HG03097 (cell line): ENCODE measurements around the gene NAP1L5.
A peak's percentile ranks its signal among the peaks of the same experiment; 100 is the strongest.

ENCODE experiments used
- ATAC-seq: cut with Tn5 transposase; IDR thresholded peaks from one replicate; pipeline ENCODE4 v1.9.1; 2021; ENCODE audit not compliant: unreplicated experiment, low FRiP score

The NAP1L5 gene

DNA sequence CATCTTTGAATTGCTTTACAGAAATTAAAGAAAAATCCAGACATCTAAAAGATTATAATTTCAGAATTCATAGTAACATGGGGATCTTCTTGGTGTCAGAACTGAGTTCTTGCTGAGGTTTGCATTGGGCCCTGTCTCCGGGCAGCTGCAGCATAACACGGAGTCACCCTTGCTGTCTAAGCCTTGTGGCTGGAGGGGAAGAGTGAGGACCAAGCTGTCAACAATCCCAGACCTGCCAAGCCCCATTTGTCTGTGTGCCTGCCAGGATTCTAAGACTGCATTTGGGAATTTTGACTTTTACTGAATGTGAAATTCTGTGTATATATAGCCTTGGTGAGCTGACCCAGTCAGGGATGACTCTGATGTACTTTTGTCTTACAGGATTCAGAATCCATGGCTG is 25.2 kb upstream of the NAP1L5 start:
- ATAC-seq = no peak

DNA sequence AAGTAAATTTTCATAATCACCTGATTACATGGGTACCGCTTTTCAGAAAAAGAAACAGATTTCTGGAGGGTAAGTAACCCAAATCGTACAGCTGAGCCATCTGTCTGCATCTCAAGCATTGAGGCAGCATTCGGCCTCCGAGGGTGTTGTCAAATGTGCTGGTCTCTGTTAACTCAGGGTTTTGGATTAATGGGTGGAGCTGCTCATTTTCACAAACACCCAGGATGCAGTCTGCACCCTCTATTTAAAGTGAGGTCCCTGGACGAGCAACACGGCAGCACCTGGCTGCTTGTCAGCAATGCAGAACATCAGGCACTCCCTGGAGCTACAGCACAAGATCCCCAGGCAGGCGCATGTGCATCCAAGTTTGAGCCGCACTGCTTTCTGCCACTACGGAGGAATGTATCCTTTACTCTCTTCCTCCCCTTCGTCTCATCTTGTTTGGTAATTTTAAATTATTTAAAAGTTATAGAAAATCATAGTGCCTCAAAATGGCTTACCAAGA is 24.7 kb upstream of the NAP1L5 start:
- no peak for ATAC-seq

DNA sequence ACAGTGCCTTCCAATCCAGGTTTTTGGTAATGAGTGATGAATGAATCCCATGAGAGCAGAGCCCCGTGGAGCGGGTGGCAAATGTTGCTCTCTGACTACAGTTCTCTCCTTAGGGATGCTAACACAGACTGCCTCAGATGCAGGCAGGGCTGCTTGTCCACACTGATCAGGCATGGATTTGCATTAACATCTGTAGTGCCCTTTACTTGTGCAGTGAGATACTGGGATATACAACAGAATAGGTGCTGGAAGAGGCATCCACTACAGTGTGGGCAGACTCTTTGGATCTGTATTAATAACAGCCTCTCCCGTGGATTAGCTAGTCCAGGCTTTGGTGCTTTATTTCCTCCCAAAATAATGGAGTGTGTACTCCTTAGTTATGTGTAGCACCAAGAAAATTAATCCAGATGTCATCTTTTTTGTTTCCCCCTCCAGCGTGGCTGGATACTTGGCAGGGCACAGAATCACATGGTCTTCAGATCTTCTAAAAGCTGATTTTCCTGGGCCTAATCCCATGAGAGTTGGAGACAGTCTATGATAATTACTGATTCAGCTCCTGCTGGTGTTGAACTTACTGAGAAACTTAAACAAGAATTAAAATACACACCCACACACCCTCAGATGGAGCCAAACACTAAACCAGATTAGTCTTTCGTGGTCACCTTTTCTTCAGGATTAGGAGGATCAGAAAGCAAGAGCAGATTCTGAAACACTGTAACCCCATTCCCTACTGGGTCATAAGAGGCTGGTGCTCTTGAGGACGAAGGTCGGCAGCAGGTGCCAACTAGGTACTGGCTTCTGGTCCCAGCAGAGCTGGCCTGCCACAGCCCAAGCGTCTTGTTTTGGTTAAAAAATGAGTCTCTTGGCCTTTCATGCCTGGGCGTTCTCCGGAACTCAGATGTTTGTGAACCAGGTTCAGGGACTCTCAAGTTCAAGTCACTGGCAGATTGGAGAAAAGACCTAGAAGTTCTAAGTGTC is 23.1 kb upstream of the NAP1L5 start:
- no peak for ATAC-seq

DNA sequence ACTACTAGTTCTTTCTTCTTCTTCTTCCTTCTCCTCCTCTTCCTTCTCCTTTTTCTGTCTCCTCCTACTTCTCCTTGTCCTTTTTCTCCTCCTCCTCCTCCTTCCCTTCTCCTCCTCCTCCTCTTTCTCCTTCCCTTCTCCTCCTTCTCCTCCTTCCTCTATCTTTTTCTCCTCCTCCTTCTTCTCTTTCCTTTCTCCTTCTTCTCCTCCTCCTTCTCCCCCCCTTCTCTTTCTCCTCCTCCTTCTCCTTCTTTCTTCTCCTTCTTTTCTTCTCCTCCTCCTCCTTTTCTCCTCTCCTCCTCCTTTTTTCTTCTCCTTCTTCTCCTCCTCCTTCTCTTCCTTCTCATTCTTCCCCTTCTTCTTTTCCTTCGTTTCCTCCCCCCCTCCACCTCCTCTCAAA is 21.8 kb upstream of the NAP1L5 start:
- no peak for ATAC-seq

DNA sequence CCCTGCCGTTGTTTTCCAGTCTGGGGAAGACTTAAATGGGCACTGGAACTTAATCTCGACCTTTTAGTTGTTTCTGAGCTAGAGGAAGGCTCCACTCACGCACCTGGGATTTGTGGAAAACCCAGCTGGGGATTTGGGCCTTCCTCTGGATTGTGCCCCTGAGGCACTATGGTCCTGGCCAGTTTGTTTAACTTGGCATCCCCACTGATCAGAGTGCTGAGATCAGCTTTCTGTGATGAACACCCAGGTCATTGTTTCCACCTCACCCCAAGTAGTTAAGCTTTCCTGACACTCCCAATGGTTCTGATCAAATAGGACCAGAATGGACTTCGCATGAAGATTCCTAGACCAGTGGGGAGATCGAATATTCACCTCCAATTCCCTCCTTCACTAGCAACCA is 20.5 kb upstream of the NAP1L5 start:
- ATAC-seq = no peak

DNA sequence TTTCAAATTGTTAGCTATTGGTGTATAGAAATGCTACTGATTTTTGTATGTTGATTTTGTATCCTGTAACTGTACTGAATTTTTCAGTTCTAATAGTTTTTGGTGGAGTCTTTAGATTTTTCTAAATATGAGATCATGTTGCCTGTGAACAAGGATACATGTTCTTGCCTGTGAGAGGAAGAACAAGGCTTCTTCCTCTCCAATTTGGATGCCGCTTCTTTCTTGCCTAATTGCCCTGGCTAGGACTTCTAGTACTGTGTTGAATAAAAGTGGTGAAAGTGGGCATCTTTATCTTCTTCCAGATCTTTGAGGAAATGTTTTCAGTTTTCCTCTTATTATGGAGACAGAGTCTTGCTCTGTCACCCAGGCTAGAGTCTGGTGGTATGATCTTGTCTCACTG is 16.2 kb upstream of the NAP1L5 start:
- no peak for ATAC-seq

DNA sequence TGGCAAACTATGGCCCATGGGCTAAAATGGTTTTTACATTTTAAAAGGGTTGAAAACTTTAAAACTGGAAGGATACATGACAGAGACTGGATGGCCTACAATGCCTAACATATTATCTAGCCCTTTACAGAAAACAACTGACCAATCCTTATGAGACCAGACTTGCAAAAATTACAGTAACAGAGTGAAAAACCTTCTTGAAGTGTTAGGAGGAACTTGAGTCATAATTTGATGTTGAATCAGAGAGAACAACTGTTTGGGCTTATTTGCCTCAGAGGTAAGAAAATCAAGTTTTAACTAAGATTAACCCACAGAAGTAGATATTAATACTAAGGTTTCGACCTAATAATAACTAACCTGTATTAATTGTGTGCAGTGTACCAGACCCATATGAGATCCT is 12.4 kb upstream of the NAP1L5 start:
- ATAC-seq = no peak

DNA sequence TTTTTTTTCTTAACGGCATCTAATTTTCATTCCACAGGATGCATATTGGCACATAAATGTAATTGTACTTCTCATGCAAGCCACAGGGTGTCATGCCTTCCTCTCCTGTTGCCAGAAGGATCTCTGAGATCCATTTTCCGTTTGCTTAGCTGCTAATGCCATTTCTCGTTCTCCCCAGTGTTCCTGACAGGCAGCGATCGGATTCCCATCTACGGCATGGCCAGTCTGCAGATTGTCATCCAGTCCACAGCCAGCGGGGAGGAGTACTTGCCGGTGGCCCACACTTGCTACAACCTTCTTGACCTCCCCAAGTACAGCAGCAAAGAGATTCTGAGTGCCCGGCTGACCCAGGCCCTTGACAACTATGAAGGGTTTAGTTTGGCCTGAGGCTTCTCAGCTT is 8.9 kb upstream of the NAP1L5 start:
- no peak for ATAC-seq

DNA sequence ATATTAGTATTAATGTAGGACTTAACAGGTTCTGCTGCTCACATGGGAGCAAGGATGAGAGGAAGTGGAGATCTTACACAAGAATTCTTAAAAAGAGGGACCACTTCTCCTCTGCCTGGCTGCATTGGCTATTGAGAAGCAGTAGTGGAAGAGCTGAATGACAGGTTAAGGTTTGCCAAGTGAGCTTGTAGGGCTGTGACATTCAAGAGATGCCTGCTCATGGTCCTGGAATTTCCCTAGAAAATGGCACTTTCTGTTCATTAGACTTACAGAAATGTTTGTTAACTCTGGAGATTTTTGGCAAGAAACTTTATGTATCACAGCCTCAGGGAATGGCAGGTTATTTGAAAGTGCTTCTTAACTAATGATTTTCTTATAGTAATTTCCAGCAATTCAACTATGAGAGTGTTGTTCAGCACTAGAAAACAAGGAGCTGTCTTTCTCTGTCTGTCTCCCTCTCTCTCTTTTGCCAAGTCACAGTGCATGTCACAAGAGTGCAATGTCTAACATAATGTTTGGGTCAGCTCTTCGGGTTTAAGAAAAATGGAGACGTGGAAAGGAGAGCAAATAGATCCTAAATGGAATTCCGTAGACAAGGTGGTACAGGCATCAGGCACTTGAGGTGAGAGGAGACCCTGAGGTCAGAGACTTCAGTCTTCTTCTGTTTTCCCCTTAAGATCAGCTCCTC is 8.3 kb upstream of the NAP1L5 start:
- ATAC-seq = no peak

DNA sequence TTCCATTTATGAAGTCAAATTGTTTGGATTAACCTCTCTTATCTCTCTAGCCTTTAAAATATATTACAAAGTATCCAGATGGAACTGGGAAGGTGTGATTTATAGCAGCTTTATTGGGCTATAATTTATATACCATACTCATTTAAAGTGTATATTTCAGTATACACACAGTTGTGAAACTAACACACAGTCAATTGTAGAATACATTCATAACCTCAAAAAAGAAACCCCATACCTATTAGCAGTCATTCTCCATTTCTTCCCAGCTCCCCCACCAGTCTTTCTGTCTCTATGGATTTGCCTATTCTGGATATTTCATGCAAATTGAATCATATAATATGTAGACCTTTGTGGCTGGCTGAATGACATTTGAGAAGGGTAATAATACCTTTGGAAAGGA is 7.6 kb upstream of the NAP1L5 start:
- ATAC-seq = no peak

DNA sequence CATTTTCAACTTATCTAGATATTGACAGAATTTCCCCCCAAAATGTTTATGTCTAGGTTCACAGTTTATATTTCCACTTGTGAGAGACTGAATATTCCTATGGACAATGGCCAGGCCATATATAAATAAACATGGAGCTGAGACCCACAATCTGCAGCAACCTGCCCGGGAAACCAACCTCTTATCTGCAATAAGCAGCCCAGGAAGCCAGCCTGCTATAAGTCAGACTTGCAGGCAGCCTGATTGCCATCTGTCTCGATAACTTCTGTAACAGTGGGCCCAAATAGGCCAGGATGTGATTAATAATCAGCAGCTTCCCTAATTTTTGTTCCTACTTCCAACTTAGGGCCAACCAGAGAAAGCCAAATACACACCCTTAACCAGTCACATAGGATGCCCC is 5.2 kb upstream of the NAP1L5 start:
- no peak for ATAC-seq

DNA sequence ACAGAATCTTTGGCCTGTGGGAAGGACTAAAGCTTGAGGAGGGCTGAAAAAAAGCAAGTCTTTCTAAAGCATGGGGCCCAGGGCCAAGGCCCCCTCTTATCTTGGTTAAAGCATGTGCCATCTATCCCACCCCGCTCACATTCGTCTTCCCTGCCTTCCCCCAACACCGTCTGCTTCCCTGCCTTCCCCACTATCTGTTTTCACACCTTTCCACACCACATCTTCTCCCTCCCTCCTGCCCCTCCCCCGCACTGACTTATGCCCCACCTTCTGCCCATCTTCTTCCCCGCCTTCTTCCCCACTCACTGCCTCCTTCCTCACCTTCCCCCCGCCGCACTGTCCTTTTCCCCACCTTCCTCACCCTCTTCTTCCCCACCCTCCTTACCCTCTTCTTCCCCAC is 890 bp upstream of the NAP1L5 start:
- ATAC-seq = no peak

DNA sequence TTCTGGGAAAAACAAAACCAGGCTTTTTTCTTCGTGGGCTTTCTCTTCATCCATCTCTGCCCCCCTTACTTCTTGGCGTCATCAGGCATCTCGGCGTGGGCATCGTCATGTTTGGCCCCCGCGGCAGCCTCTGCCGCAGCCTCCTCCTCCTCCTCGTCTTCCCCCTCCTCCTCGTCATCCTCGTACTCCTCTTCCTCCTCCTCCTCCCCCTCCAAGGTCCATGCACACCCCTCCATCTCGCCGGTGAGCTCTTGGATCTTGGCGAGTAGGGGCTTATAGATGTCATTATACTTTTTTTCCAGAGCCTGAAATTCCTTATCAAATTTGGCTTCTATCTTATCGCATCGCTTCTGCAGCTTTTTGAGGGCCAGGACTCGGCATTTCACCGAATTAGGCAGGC is 488 bp downstream of the NAP1L5 start:
- no peak for ATAC-seq

DNA sequence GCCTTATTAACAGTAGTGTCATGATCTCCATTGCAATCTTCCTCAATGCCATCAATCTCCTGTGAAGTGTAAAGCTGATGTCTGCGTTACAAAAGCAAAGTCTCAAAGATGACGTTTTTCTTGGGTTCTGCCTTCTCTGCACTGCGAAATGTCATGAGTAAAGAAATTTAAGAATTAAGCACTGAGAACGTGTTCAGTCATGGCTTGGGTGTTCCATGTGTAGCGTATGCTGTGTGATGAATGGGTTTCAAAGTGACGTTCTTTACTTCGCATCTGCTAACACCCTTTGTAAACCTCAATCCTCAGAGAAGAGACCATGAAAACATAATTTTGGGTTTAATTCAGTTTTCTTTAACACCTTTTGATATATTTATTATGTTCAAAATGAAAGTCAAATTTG is 999 bp downstream of the NAP1L5 start:
- ATAC-seq = no peak

DNA sequence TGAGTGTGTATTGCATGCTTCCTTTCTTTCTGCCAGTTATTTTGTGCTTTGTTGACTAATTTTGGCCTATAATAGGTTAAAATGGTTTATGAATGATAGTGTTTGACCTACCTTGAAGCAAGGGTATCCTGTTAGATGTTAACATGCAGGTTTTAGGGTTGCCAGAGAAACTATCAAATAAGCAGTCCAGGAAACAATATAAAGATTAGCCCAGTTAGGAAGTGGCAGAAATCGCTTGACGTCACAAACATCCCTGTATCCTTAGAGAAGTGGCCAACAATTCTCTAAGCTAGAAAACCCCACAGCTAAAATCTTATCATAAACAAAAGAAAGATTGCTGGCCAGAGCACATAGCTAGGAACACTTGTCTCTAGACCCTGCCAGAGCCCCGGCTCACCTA is 3.8 kb downstream of the NAP1L5 start:
- no peak for ATAC-seq

DNA sequence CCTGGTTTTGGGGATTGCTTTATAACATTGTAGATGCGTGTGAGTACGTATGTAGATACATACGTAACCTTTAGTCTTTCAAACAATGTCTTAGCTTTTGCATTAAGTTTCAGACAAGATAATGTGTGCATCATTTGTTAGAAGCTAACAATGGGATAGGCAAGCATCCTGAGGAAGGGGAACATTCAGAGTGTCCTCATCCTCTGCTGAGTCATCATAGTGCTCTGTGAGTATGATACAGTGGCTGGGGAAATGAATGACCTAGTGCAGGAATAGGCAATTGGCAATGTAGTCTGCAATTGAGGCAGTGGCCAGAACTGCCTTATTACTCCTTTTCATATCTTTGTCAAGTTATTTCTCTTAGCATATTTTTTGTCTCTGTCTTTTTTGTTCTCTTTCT is 7.3 kb downstream of the NAP1L5 start:
- no peak for ATAC-seq

DNA sequence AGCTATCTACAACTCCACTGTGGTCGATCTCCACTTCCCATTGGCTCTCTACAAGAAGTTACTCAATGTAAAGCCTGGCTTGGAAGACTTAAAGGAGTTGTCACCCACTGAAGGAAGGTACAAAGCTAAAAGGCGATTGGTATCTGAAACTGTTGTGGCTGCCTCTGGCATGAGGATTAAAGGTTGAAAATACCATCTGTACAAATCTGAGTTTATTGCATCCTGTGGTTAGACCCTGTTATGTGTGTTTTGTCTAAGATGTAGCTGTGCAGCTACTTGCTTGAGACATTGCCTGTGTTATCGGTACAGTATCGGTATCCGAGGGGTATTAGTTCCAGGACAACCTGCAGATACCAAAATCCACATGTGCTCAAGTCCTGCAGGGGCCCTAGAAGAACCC is 16.4 kb downstream of the NAP1L5 start:
- ATAC-seq = no peak

DNA sequence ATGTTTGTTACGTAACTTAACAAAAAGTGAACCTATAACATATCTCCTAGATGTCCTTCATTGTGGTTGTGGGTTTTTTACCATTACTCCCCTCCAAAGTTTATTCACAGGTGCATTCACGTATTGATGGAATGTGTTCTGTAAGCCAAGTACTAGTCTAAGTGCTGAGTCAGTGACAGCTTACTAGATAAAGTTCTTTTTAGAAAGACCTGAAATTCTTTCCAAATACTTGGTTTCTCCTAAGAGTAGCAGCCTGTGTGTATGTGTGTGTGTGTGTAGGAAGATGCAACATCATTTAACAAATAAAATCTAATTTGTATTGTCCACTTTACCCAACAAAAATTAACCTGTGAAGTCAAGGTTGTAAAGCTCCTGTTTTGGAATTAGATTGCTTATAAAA is 22.1 kb downstream of the NAP1L5 start:
- no peak for ATAC-seq

DNA sequence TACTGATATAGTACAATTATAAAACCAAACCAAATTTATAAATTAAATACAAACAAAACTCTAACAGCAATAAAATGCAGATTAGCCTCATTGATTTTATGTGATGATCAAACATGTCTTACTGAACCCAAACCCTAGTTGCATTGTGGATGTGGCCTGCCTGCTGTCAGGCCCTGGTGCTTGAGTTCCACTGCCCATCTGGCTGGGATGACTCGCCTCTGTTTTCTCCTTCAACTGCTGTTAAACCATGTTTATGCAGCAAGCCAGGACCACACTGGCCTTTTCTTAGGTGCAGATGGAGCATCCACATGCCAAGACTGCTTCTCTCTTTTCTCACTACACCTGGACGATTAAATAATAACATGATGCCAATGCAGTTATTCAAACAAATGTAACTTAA is 22.6 kb downstream of the NAP1L5 start:
- no peak for ATAC-seq

DNA sequence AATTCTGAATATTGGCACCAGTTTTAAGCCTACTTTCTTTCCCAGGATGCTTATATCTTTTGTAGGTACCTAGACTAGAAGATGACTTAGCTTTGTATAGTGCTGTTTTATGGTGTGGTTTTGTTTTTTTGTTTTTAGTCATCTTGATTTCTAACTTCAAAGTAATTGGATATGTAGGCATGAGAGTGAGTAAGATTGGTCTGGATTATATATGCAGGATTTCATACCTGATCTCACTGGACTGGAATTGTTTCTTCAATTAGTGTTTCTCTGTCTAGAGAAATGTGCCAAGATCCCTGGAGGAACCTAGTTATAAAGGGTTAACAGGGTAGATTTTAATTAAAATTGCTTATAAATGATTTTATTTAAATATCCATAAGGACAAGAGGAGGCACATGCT is 23.1 kb downstream of the NAP1L5 start:
- ATAC-seq = no peak

DNA sequence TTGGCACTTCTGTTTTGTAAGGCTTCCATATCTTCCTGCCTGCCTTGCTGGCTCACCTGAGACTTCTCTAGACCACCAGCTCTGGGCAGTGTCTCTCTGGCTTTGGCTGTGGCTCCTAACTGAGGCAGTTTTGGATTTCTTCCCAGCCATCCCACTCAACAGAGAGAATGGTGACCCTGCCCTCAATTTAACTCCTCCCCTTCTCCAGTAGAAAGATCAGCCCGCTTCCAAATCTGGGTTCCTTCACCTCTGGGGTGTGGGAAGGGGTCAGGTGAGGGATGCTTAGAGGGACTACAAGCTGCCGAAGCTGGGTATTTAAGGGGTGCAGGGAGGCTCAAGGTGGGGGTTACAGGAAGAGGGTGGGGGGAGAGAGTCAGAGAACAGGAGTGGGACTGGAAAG is 23.7 kb downstream of the NAP1L5 start:
- no peak for ATAC-seq

DNA sequence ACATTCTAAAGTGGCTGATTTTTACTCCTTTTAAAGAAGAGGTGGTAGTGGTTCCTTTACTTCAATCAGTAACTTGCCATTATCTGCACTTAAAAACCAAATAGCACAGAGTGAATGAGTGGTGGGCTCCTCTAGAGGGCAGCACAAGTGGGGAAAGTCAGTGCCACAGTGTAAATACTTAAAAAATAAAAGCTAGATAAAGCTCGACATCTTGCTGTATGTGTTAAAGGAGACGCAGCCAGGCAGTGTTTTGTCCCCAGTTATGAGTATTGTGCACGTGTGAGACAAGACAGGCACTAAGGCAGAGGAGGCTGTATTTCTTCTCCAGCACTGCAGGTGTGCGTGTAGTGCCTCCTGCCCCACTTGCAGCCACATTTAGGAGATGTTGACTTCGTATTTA is 24.6 kb downstream of the NAP1L5 start:
- ATAC-seq = peak; percentile 67
